Endothelial cell of umbilical vein (primary cell): ENCODE data around the gene UROD. TPM values are rescaled to one million over a fixed set of nuclear protein-coding genes. Genes with fewer than 3 reads are reported as not detected.

ENCODE experiments used
- BruUV-seq: library from RNA; stranded (reverse); fragments of 400-500 nt; replicated peaks from 2 replicates; lab custom pipeline; 2021; lab: Mats Ljungman, UMichigan
- CTCF ChIA-PET: fragments of 300-600, 350-600 bp; sonication (Branson Sonifier 250); formaldehyde crosslinking; loops from one replicate; lab custom pipeline; 2021; ENCODE audit warnings: antibody characterized with exemption, inconsistent platforms; lab: Charles Lee
- POLR2A ChIA-PET: fragments of 300-600, 350-600 bp; sonication (Branson Sonifier 250); formaldehyde crosslinking; loops from one replicate; lab custom pipeline; 2021; ENCODE audit warnings: antibody characterized with exemption, inconsistent platforms; lab: Charles Lee
- DNase-seq: peaks from one replicate; pipeline ENCODE4 v3.0.0-alpha.2; 2011; ENCODE audit warnings: low read depth, low spot score
- FAIRE-seq: peaks from 2 replicates; lab custom pipeline; 2011; peaks lifted over from hg19 to GRCh38; lab: Jason Lieb, UNC
- H2AFZ ChIP-seq: 2 replicates; pipeline ENCODE4 v1.6.0; 2012; ENCODE audit warnings: low read depth, low read length, control low read depth, inconsistent platforms
- H3K27ac ChIP-seq: 2 replicates; pipeline ENCODE4 v1.5.1; 2011; ENCODE audit warnings: low read depth, mild to moderate bottlenecking, control low read depth, low read length, moderate library complexity; ENCODE audit not compliant: insufficient read depth
- H3K27me3 ChIP-seq, 2 experiments: 2 replicates each; pipeline versions ENCODE4 v1.6.0 to v1.6.1; 2011; ENCODE audit warnings: low read length in 2 of 2, mixed read lengths in 1 of 2; ENCODE audit not compliant: control insufficient read depth in 2 of 2, insufficient read depth in 2 of 2
- H3K36me3 ChIP-seq, 2 experiments: 2 replicates in 1 of 2; 3 replicates in 1 of 2; pipeline ENCODE4 v1.5.1; 2011; ENCODE audit warnings: low read length in 2 of 2, mild to moderate bottlenecking in 1 of 2, moderate library complexity in 1 of 2; ENCODE audit not compliant: control insufficient read depth in 2 of 2, insufficient read depth in 2 of 2; ENCODE audit errors: extremely low read depth in 1 of 2
- H3K4me1 ChIP-seq: 3 replicates; pipeline ENCODE4 v1.5.1; 2011; ENCODE audit warnings: mild to moderate bottlenecking, low read length; ENCODE audit not compliant: control insufficient read depth, insufficient read depth; ENCODE audit errors: extremely low read depth
- H3K4me2 ChIP-seq: 2 replicates; pipeline ENCODE4 v1.6.1; 2011; ENCODE audit warnings: low read length, control low read depth, mixed read lengths; ENCODE audit not compliant: insufficient read depth
- H3K4me3 ChIP-seq, 3 experiments: fragments of 200-600 bp in 1 of 3; sonication (generic), shearing (Covaris generic) in 1 of 3; replicated peaks in 1 of 3; 2 replicates each; pipeline ENCODE4 v1.5.1; 2011 to 2016; ENCODE audit warnings: control low read depth in 3 of 3, low read length in 3 of 3, mild to moderate bottlenecking in 2 of 3, inconsistent platforms in 1 of 3, low read depth in 1 of 3, moderate library complexity in 1 of 3; ENCODE audit not compliant: insufficient read depth in 1 of 3
- H3K79me2 ChIP-seq: 2 replicates; pipeline ENCODE4 v1.6.0; 2012; ENCODE audit warnings: low read length, inconsistent platforms; ENCODE audit not compliant: control insufficient read depth, insufficient read depth
- H3K9ac ChIP-seq: replicated peaks from 2 replicates; pipeline ENCODE3; 2011; ENCODE audit warnings: low read length, control low read depth; ENCODE audit not compliant: insufficient read depth; ENCODE audit errors: extremely low read depth
- H3K9me1 ChIP-seq: replicated peaks from 3 replicates; pipeline ENCODE4 v1.6.0; 2011; ENCODE audit warnings: mild to moderate bottlenecking, low read length; ENCODE audit not compliant: control insufficient read depth, insufficient read depth; ENCODE audit errors: extremely low read depth
- H3K9me3 ChIP-seq: replicated peaks from 2 replicates; pipeline ENCODE4 v1.5.1; 2012; ENCODE audit warnings: low read length, inconsistent platforms; ENCODE audit not compliant: control insufficient read depth, insufficient read depth
- H4K20me1 ChIP-seq: replicated peaks from 2 replicates; pipeline ENCODE3; 2011; ENCODE audit warnings: mild to moderate bottlenecking, low read length; ENCODE audit not compliant: control insufficient read depth, insufficient read depth; ENCODE audit errors: extremely low read depth
- EZH2 ChIP-seq: IDR thresholded peaks from 2 replicates; pipeline ENCODE4 v1.6.1; 2012; ENCODE audit warnings: borderline replicate concordance, low read depth, mild to moderate bottlenecking, moderate library complexity, low read length, inconsistent platforms; ENCODE audit not compliant: severe bottlenecking
- FOS ChIP-seq: IDR thresholded peaks from 2 replicates; pipeline ENCODE4 v1.6.1; 2011; ENCODE audit warnings: mild to moderate bottlenecking, low read length, moderate library complexity, borderline replicate concordance; ENCODE audit not compliant: insufficient read depth
- GATA2 ChIP-seq: IDR thresholded peaks from 2 replicates; pipeline ENCODE4 v1.7.0; 2011; ENCODE audit warnings: low read depth, mild to moderate bottlenecking, moderate library complexity, mixed read lengths, low read length; ENCODE audit not compliant: insufficient read length, insufficient read depth
- JUN ChIP-seq: IDR thresholded peaks from 2 replicates; pipeline ENCODE4 v1.6.1; 2011; ENCODE audit warnings: borderline replicate concordance, low read depth; ENCODE audit not compliant: insufficient read length, insufficient read depth
- MYC ChIP-seq: IDR thresholded peaks from one replicate; pipeline ENCODE4 v1.6.1; 2011; ENCODE audit warnings: mild to moderate bottlenecking, low read depth, low read length
- POLR2A ChIP-seq: IDR thresholded peaks from 2 replicates; pipeline ENCODE4 v1.6.1; 2012; ENCODE audit warnings: low read depth, mild to moderate bottlenecking, control low read depth, low read length
- POLR2AphosphoS5 ChIP-seq: IDR thresholded peaks from 2 replicates; pipeline ENCODE4 v1.6.1; 2012; ENCODE audit warnings: low read depth, mild to moderate bottlenecking, control low read depth, low read length, moderate library complexity; ENCODE audit not compliant: insufficient read depth
- dilution Hi-C: fragments of 300-500 bp; cut with MboI; formaldehyde crosslinking; loops from one replicate; pipeline ENCODE4 v1.15.0; 2019; ENCODE audit warnings: low sequenced_read_pairs; ENCODE audit not compliant: extremely low pct_ligation_motif_present
- intact Hi-C: fragments of 100-400 bp; cut with micrococcal nuclease; formaldehyde crosslinking; loops from one replicate; pipeline ENCODE4 v1.10.0; 2022
- polyA plus RNA-seq, 4 experiments: library from polyadenylated mRNA; depleted of rRNA in 3 of 4; stranded (reverse) in 3 of 4; unstranded in 1 of 4; fragments of >200 nt; gene quantifications; 2 replicates each; pipeline versions ENCODE4 v1.2.1 to v1.2.3, GENCODE V29; 2011 to 2012; ENCODE audit warnings: missing spikeins in 1 of 4
- total RNA-seq: library from RNA; stranded (reverse); gene quantifications from 2 replicates; pipeline ENCODE4 v1.2.3, GENCODE V29; 2021
- TF ChIP-seq, protein P1 (sequence below), 2 donors: IDR thresholded peaks; 1 replicate in 1 of 2; 2 replicates in 1 of 2; pipeline ENCODE4 v1.5.1; 2011; ENCODE audit warnings: low read length in 2 of 2, mild to moderate bottlenecking in 2 of 2, moderate library complexity in 2 of 2, control low read depth in 1 of 2, inconsistent platforms in 1 of 2, low read depth in 1 of 2; ENCODE audit not compliant: insufficient read depth in 1 of 2; ENCODE audit errors: extremely low read depth in 1 of 2
- TF ChIP-seq, protein P2 (sequence below): IDR thresholded peaks from 2 replicates; pipeline ENCODE4 v1.6.1; 2011; ENCODE audit not compliant: insufficient read depth, insufficient read length

Gene UROD
- total and polyA plus RNA-seq, 2 donors (not counting 3 experiments of a cell fraction or from before 2014, with no cell fraction given), result 192 to 636 TPM

GRCh38 chr1:45018599-45019230 is 6.7 kb downstream of the UROD start:
- Histone ChIP-seq H3K9ac (no peak overlapping the region), H3K4me1 (peaks cover 3% of the 10 kb centered on the region), H3K4me2 (no peak overlapping the region), H4K20me1 (no peaks in the 10 kb centered on the region), H3K27ac (no peak overlapping the region), H3K79me2 (no peaks in the 10 kb centered on the region), H3K4me3 (no peak overlapping the region), H3K9me3 (no peaks in the 10 kb centered on the region), H3K27me3 (no peaks in the 10 kb centered on the region), H2AFZ (no peak overlapping the region), H3K9me1 (no peaks in the 10 kb centered on the region), H3K36me3 (peaks cover 3% of the 10 kb centered on the region in 2 experiments)
- intact Hi-C loops, result loop anchor here (1.0 to 10.0 kb wide), 4 partner anchors 186 to 473 kb away; partner anchors contain the start of genes MUTYH, TESK2, TOE1 and ZSWIM5
- POLR2A ChIA-PET, result interaction anchor here (0.6 to 1.2 kb wide), 2 partner anchors 321 to 476 kb away, joined by 3 to 5 read pairs; partner anchors contain the start of gene TOE1
- TF ChIP-seq, protein P1, sequence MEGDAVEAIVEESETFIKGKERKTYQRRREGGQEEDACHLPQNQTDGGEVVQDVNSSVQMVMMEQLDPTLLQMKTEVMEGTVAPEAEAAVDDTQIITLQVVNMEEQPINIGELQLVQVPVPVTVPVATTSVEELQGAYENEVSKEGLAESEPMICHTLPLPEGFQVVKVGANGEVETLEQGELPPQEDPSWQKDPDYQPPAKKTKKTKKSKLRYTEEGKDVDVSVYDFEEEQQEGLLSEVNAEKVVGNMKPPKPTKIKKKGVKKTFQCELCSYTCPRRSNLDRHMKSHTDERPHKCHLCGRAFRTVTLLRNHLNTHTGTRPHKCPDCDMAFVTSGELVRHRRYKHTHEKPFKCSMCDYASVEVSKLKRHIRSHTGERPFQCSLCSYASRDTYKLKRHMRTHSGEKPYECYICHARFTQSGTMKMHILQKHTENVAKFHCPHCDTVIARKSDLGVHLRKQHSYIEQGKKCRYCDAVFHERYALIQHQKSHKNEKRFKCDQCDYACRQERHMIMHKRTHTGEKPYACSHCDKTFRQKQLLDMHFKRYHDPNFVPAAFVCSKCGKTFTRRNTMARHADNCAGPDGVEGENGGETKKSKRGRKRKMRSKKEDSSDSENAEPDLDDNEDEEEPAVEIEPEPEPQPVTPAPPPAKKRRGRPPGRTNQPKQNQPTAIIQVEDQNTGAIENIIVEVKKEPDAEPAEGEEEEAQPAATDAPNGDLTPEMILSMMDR (IDR thresholded peaks at IDR 0.05; ENCODE audit: extremely low read depth in 1 of 2, insufficient read depth in 1 of 2, low read depth in 1 of 2, low read length in 2 of 2), result peak; percentile 78 to 93
- TF ChIP-seq JUN, result no peak
- peak; percentile 63 for DNase-seq
- CTCF ChIA-PET, result interaction anchor here (0.5 to 12.8 kb wide), 29 partner anchors 12 to 551 kb away, joined by 3 to 556 read pairs (median 4); partner anchors contain the start of genes CCDC163, HPDL, MMACHC and MUTYH
- dilution Hi-C loops, result no loop called here
- peak; percentile 93 for FAIRE-seq
- BruUV-seq, result no TSS peak

- no peak overlapping the region for H3K9ac ChIP-seq
- ChIA-PET POLR2A (no interaction called here), CTCF (no interaction called here)
- H3K4me2 ChIP-seq, result no peak overlapping the region
- no peak overlapping the region for H3K4me3 ChIP-seq
- H3K27ac ChIP-seq, result no peak overlapping the region
- no peaks in the 10 kb centered on the region for H3K79me2 ChIP-seq
- H3K27me3 ChIP-seq, result no peaks in the 10 kb centered on the region
- TF ChIP-seq POLR2AphosphoS5 (no peak), JUN (no peak), MYC (no peak), POLR2A (no peak), GATA2 (no peak), FOS (no peak), EZH2 (no peak)
- TF ChIP-seq, protein P2, sequence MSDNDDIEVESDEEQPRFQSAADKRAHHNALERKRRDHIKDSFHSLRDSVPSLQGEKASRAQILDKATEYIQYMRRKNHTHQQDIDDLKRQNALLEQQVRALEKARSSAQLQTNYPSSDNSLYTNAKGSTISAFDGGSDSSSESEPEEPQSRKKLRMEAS, result no peak
- TF ChIP-seq, protein P1 (IDR thresholded peaks at IDR 0.05; ENCODE audit: extremely low read depth in 1 of 2, insufficient read depth in 1 of 2, low read depth in 1 of 2, low read length in 2 of 2), result no peak
- H3K9me1 ChIP-seq, result no peaks in the 10 kb centered on the region
- dilution Hi-C loops (no loop called here), intact Hi-C loops (no loop called here)
- no peak overlapping the region for H2AFZ ChIP-seq
- DNase-seq (no peak), FAIRE-seq (no peak)
- H3K9me3 ChIP-seq, result no peaks in the 10 kb centered on the region
- no peaks in the 10 kb centered on the region for H3K4me1 ChIP-seq
- H4K20me1 ChIP-seq, result no peaks in the 10 kb centered on the region
- no TSS peak for BruUV-seq
- H3K36me3 ChIP-seq, result no peaks in the 10 kb centered on the region
Observed at GRCh38 chr1:45023663-45024062, 11.6 kb downstream of the UROD start.
